ENCODE results near the gene ZNF581.

DNA sequence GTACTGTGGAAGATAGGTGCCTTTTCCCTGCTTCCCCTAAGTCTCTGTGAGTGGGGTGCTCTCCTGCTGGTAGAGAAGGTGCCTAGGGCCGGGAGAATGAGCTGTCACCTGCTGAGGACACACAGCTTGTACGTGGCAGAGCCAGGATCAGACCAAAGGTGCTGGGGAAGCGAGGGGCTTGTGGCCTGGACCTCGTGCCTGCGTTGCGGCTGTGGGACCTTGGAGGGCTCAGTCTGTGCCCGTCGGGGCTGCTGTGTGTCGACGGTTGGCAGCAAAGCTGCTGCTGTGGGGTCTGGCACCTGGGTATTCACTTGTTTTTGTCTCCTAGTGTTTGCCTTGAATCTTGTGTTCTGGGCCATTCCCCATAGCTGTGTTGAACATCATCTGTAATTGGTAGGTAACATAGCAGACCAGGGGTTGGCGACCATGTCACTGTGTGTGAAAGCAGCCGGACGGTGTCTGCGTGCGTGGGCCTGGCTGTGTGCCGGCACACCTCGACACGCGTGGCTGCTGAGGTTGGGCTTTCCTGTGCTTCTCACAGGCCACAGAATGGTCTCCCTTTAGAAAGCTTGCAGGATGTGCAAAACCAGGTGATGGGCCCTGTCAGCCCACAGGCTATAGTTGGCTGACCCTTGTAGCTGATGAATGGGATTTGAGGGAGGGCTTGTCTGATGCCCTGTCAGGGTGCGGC, 20.5 kb downstream of the ZNF581 start:
- TF ChIP-seq, protein P1, sequence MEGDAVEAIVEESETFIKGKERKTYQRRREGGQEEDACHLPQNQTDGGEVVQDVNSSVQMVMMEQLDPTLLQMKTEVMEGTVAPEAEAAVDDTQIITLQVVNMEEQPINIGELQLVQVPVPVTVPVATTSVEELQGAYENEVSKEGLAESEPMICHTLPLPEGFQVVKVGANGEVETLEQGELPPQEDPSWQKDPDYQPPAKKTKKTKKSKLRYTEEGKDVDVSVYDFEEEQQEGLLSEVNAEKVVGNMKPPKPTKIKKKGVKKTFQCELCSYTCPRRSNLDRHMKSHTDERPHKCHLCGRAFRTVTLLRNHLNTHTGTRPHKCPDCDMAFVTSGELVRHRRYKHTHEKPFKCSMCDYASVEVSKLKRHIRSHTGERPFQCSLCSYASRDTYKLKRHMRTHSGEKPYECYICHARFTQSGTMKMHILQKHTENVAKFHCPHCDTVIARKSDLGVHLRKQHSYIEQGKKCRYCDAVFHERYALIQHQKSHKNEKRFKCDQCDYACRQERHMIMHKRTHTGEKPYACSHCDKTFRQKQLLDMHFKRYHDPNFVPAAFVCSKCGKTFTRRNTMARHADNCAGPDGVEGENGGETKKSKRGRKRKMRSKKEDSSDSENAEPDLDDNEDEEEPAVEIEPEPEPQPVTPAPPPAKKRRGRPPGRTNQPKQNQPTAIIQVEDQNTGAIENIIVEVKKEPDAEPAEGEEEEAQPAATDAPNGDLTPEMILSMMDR (IDR thresholded peaks at IDR 0.05; ENCODE audit: low read length): no peak
- TF ChIP-seq EZH2 (IDR thresholded peaks at IDR 0.05; ENCODE audit: borderline replicate concordance, low read length): no peak
